WTC11 (cell line): ENCODE results near the gene ARHGEF17. TPM values are rescaled to one million over a fixed set of nuclear protein-coding genes. Genes with fewer than 3 reads are reported as not detected.

Experiments
- ATAC-seq: fragments of 200-7000 bp; cut with Tn5 transposase; 2 replicates; pipeline ENCODE4 v1.10.0; 2021; ENCODE audit warnings: mild to moderate bottlenecking, moderate library complexity
- CTCF ChIA-PET: fragments of 300-600 bp; sonication (Branson Sonifier 250); formaldehyde crosslinking; loops from one replicate; lab custom pipeline; 2021; ENCODE audit warnings: antibody characterized with exemption; lab: Charles Lee
- POLR2A ChIA-PET: fragments of 350-600 bp; sonication (Branson Sonifier 250); formaldehyde crosslinking; loops from one replicate; lab custom pipeline; 2021; ENCODE audit warnings: antibody characterized with exemption; lab: Charles Lee
- DNase-seq: peaks from one replicate; pipeline ENCODE4 v3.0.0; 2021; ENCODE audit warnings: low spot score
- H3K27ac Mint-ChIP-seq: 2 replicates; pipeline ENCODE4 v1.8.0; 2021; ENCODE audit warnings: mixed read lengths
- H3K27me3 Mint-ChIP-seq: 2 replicates; pipeline ENCODE4 v1.8.0; 2021; ENCODE audit warnings: low read depth, mild to moderate bottlenecking, moderate library complexity, mixed read lengths
- H3K36me3 Mint-ChIP-seq: 2 replicates; pipeline ENCODE4 v1.8.0; 2021; ENCODE audit warnings: mixed read lengths
- H3K4me1 Mint-ChIP-seq: 2 replicates; pipeline ENCODE4 v1.8.0; 2022; ENCODE audit warnings: mixed read lengths
- H3K4me3 Mint-ChIP-seq: 2 replicates; pipeline ENCODE4 v1.8.0; 2021; ENCODE audit warnings: mild to moderate bottlenecking, moderate library complexity, mixed read lengths
- H3K9me3 Mint-ChIP-seq: 2 replicates; pipeline ENCODE4 v1.8.0; 2021; ENCODE audit warnings: mixed read lengths
- CREB1 ChIP-seq: sonication (generic); formaldehyde crosslinking; IDR thresholded peaks from 2 replicates; pipeline ENCODE4 v1.8.0; 2023; ENCODE audit warnings: mild to moderate bottlenecking, missing genetic modification reagents
- ETV6 ChIP-seq: sonication (generic); formaldehyde crosslinking; IDR thresholded peaks from 2 replicates; pipeline ENCODE4 v1.8.1; 2022; ENCODE audit warnings: mild to moderate bottlenecking, missing genetic modification reagents
- FOXK1 ChIP-seq: sonication (generic); formaldehyde crosslinking; IDR thresholded peaks from 2 replicates; pipeline ENCODE4 v1.8.0; 2022; ENCODE audit warnings: mild to moderate bottlenecking, moderate library complexity, missing genetic modification reagents
- IRF2 ChIP-seq: sonication (generic); formaldehyde crosslinking; IDR thresholded peaks from 2 replicates; pipeline ENCODE4 v1.8.0; 2022; ENCODE audit warnings: low read depth, missing genetic modification reagents, borderline replicate concordance
- JAZF1 ChIP-seq: fragments of 250-450 bp; sonication (Bioruptor Pico); IDR thresholded peaks from 2 replicates; pipeline ENCODE4 v1.9.0; 2021; ENCODE audit warnings: moderate library complexity, mild to moderate bottlenecking, inconsistent platforms
- MXD4 ChIP-seq: fragments of 250-450 bp; sonication (Bioruptor Pico); IDR thresholded peaks from 2 replicates; pipeline ENCODE4 v1.8.0; 2021; ENCODE audit warnings: mild to moderate bottlenecking, moderate library complexity, borderline replicate concordance
- NFE2L1 ChIP-seq: sonication (generic); formaldehyde crosslinking; IDR thresholded peaks from 2 replicates; pipeline ENCODE4 v1.8.1; 2023; ENCODE audit warnings: missing genetic modification reagents
- NR2C2 ChIP-seq: sonication (generic); formaldehyde crosslinking; IDR thresholded peaks from 2 replicates; pipeline ENCODE4 v1.8.0; 2022; ENCODE audit warnings: mild to moderate bottlenecking, missing genetic modification reagents
- OVOL2 ChIP-seq: fragments of 250-450 bp; sonication (Bioruptor Pico); IDR thresholded peaks from 2 replicates; pipeline ENCODE4 v1.9.0; 2021; ENCODE audit warnings: mild to moderate bottlenecking, borderline replicate concordance
- RELA ChIP-seq: sonication (generic); formaldehyde crosslinking; IDR thresholded peaks from 2 replicates; pipeline ENCODE4 v1.8.1; 2022; ENCODE audit warnings: missing genetic modification reagents, mild to moderate bottlenecking, borderline replicate concordance
- SMAD3 ChIP-seq: sonication (generic); formaldehyde crosslinking; IDR thresholded peaks from 2 replicates; pipeline ENCODE4 v1.8.0; 2022; ENCODE audit warnings: missing genetic modification reagents, mild to moderate bottlenecking, borderline replicate concordance
- USF2 ChIP-seq: sonication (generic); formaldehyde crosslinking; IDR thresholded peaks from 2 replicates; pipeline ENCODE4 v1.8.1; 2023; ENCODE audit warnings: mild to moderate bottlenecking, missing genetic modification reagents, moderate library complexity
- ZBTB21 ChIP-seq: sonication (generic); formaldehyde crosslinking; IDR thresholded peaks from 2 replicates; pipeline ENCODE4 v1.8.1; 2023; ENCODE audit warnings: mild to moderate bottlenecking, missing genetic modification reagents, borderline replicate concordance
- ZMAT4 ChIP-seq: fragments of 250-450 bp; sonication (Bioruptor Pico); IDR thresholded peaks from 2 replicates; pipeline ENCODE4 v1.9.0; 2021; ENCODE audit warnings: mild to moderate bottlenecking
- ZNF232 ChIP-seq: sonication (generic); formaldehyde crosslinking; IDR thresholded peaks from 2 replicates; pipeline ENCODE4 v1.8.0; 2022; ENCODE audit warnings: mild to moderate bottlenecking, missing genetic modification reagents
- ZNF263 ChIP-seq: sonication (generic); formaldehyde crosslinking; IDR thresholded peaks from 2 replicates; pipeline ENCODE4 v1.8.1; 2022; ENCODE audit warnings: low read depth, mild to moderate bottlenecking, moderate library complexity, missing genetic modification reagents
- ZNF317 ChIP-seq: sonication (generic); formaldehyde crosslinking; IDR thresholded peaks from 2 replicates; pipeline ENCODE4 v1.8.1; 2023; ENCODE audit warnings: low read depth, mild to moderate bottlenecking, moderate library complexity, missing genetic modification reagents, borderline replicate concordance
- total RNA-seq: library from RNA; stranded (reverse); gene quantifications from 3 replicates; pipeline ENCODE4 v1.2.3, GENCODE V29; 2021
- TF ChIP-seq, protein P1 (sequence below): fragments of 250-450 bp; sonication (Bioruptor Pico); IDR thresholded peaks from 2 replicates; pipeline ENCODE4 v1.9.0; 2021; ENCODE audit warnings: mild to moderate bottlenecking, borderline replicate concordance

ARHGEF17 gene
- total RNA-seq, 1 experiment from 2014 or later = 18.2 TPM

- TF ChIP-seq USF2 (CRISPR knock-in tag) (no peak), SMAD3 (CRISPR knock-in tag) (no peak), RELA (CRISPR knock-in tag) (no peak), NR2C2 (no peak), ZBTB21 (CRISPR knock-in tag) (no peak), ZNF232 (CRISPR knock-in tag) (no peak)
These were observed 21.8 kb upstream of the ARHGEF17 start (continued) for GRCh38 chr11:73286240-73286810.

GRCh38 chr11:73287400-73288101 lies 20.5 kb upstream of the ARHGEF17 start:
- H3K4me3 Mint-ChIP-seq = no peak overlapping the region
- no peaks in the 10 kb centered on the region for H3K9me3 Mint-ChIP-seq
- ChIA-PET CTCF (interaction anchor here (1.0 to 5.2 kb wide), 9 partner anchors 10 to 227 kb away, joined by 3 to 41 read pairs (median 11); no protein-coding TSS in a partner anchor), POLR2A (no interaction called here)
- no peak for TF ChIP-seq IRF2 (CRISPR knock-in tag)
- no peak for TF ChIP-seq NFE2L1 (CRISPR knock-in tag)
- H3K27me3 Mint-ChIP-seq = peaks cover 5% of the 10 kb centered on the region
- no peaks in the 10 kb centered on the region for H3K36me3 Mint-ChIP-seq
- DNase-seq (no peak), ATAC-seq (no peak)
- H3K4me1 Mint-ChIP-seq = peaks cover 9% of the 10 kb centered on the region
- no peak overlapping the region for H3K27ac Mint-ChIP-seq

- ChIA-PET CTCF (interaction anchor here (0.6 to 5.6 kb wide), 19 partner anchors 11 to 228 kb away, joined by 3 to 49 read pairs (median 9); no protein-coding TSS in a partner anchor), POLR2A (interaction anchor here (0.6 kb wide), 1 partner anchor 45 kb away, joined by 3 read pairs; no protein-coding TSS in a partner anchor)
- Mint-ChIP-seq H3K36me3 (no peaks in the 10 kb centered on the region), H3K4me3 (no peak overlapping the region), H3K27me3 (peaks cover 9% of the 10 kb centered on the region), H3K4me1 (peaks cover 9% of the 10 kb centered on the region), H3K27ac (no peak overlapping the region), H3K9me3 (no peaks in the 10 kb centered on the region)
- TF ChIP-seq MXD4 (CRISPR knock-in tag) (no peak), ZNF263 (CRISPR knock-in tag) (no peak), ZNF232 (CRISPR knock-in tag) (no peak), NFE2L1 (CRISPR knock-in tag) (no peak), ZNF317 (CRISPR knock-in tag) (no peak), CREB1 (CRISPR knock-in tag) (no peak), FOXK1 (CRISPR knock-in tag) (no peak), ZMAT4 (no peak), JAZF1 (CRISPR knock-in tag) (no peak), OVOL2 (no peak), ETV6 (CRISPR knock-in tag) (no peak)
- TF ChIP-seq, protein P1, sequence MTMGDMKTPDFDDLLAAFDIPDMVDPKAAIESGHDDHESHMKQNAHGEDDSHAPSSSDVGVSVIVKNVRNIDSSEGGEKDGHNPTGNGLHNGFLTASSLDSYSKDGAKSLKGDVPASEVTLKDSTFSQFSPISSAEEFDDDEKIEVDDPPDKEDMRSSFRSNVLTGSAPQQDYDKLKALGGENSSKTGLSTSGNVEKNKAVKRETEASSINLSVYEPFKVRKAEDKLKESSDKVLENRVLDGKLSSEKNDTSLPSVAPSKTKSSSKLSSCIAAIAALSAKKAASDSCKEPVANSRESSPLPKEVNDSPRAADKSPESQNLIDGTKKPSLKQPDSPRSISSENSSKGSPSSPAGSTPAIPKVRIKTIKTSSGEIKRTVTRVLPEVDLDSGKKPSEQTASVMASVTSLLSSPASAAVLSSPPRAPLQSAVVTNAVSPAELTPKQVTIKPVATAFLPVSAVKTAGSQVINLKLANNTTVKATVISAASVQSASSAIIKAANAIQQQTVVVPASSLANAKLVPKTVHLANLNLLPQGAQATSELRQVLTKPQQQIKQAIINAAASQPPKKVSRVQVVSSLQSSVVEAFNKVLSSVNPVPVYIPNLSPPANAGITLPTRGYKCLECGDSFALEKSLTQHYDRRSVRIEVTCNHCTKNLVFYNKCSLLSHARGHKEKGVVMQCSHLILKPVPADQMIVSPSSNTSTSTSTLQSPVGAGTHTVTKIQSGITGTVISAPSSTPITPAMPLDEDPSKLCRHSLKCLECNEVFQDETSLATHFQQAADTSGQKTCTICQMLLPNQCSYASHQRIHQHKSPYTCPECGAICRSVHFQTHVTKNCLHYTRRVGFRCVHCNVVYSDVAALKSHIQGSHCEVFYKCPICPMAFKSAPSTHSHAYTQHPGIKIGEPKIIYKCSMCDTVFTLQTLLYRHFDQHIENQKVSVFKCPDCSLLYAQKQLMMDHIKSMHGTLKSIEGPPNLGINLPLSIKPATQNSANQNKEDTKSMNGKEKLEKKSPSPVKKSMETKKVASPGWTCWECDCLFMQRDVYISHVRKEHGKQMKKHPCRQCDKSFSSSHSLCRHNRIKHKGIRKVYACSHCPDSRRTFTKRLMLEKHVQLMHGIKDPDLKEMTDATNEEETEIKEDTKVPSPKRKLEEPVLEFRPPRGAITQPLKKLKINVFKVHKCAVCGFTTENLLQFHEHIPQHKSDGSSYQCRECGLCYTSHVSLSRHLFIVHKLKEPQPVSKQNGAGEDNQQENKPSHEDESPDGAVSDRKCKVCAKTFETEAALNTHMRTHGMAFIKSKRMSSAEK (CRISPR knock-in tag) = no peak
- no peak for ATAC-seq
- DNase-seq = no peak
These were observed 19.7 kb upstream of the ARHGEF17 start for GRCh38 chr11:73288192-73288872.
